ENCODE measurements around the gene ST8SIA6. TPM values are rescaled to one million over a fixed set of nuclear protein-coding genes. Genes with fewer than 3 reads are reported as not detected.
A peak's percentile ranks its signal among the peaks of the same experiment; 100 is the strongest.

ST8SIA6 gene
- total and polyA plus RNA-seq, 10 of the 15 experiments (the other 5 are each of a cell fraction or from before 2014, with no cell fraction given) = 0.22 TPM; not detected in 9

GRCh38 chr10:17412323-17412722, 42.1 kb downstream of the ST8SIA6 start:
- 0 out of 4 replicates have a peak, but pooled peaks cover 0 to 1% of the 10 kb centered on the region in 2 experiments for H3K27me3 ChIP-seq (replicated peaks in 1 of 2; ENCODE audit: control insufficient read depth in 2 of 2, insufficient read depth in 2 of 2, low read length in 1 of 2)
- no peak overlapping the region for H3K4me3 ChIP-seq
- no peaks in the 10 kb centered on the region for H3K4me1 ChIP-seq (ENCODE audit: control insufficient read depth, insufficient read depth, low read length)
- H3K4me2 ChIP-seq (ENCODE audit: control insufficient read depth, insufficient read depth) = no peak overlapping the region
- FAIRE-seq = no peak
- DNase-seq (ENCODE audit: low read depth, low spot score) = no peak
- ChIA-PET POLR2A (no interaction called here), RAD21 (ENCODE audit: unreplicated experiment) (interaction anchor here (0.6 kb wide), 1 partner anchor 11 kb away, joined by 3 read pairs; no protein-coding TSS in a partner anchor), CTCF (interaction anchor here (1.2 to 1.5 kb wide), 2 partner anchors 184 to 185 kb away, joined by 3 to 4 read pairs; no protein-coding TSS in a partner anchor), SMC1A (ENCODE audit: uncharacterized antibody, unreplicated experiment) (interaction anchor here (1.0 to 1.6 kb wide), 2 partner anchors 36 to 98 kb away, joined by 3 read pairs; no protein-coding TSS in a partner anchor)
- no TSS peak for BruUV-seq (replicated peaks)
- H4K20me1 ChIP-seq (ENCODE audit: control insufficient read depth, insufficient read depth) = no peaks in the 10 kb centered on the region
- no peak overlapping the region for H3K27ac ChIP-seq (ENCODE audit: control insufficient read depth, insufficient read depth)
- H2AFZ ChIP-seq (ENCODE audit: control insufficient read depth, low read depth, low read length) = no peak overlapping the region
- peak; percentile 62 for ATAC-seq
- no peaks in the 10 kb centered on the region for H3K79me2 ChIP-seq (ENCODE audit: control insufficient read depth, insufficient read depth, low read length)
- in situ Hi-C loops (cut with MboI) (no loop called here), intact Hi-C loops (cut with micrococcal nuclease; ENCODE audit: unreplicated experiment) (no loop called here)
- H3K9ac ChIP-seq (ENCODE audit: control insufficient read depth, insufficient read depth, low read length) = no peak overlapping the region
- TF ChIP-seq EGR1 (IDR thresholded peaks at IDR 0.05; ENCODE audit: borderline replicate concordance in 1 of 2, low read depth in 2 of 2, low read length in 2 of 2) (no peak), NR2C2 (IDR thresholded peaks at IDR 0.05; ENCODE audit: borderline replicate concordance, control insufficient read depth, insufficient read length, low read depth) (no peak), HCFC1 (IDR thresholded peaks at IDR 0.05; ENCODE audit: low read length) (no peak), CTCF (IDR thresholded peaks at IDR 0.05 in 2 of 3, conservative IDR thresholded peaks at IDR 0.05 in 1 of 3; ENCODE audit: control insufficient read depth in 2 of 3, extremely low read depth in 1 of 3, insufficient read depth in 1 of 3, low read depth in 3 of 3, low read length in 3 of 3) (peak in 2 of 3 experiments; percentile 9 to 19; a peak in 1 of 6 replicates)
- TF ChIP-seq, protein P1, sequence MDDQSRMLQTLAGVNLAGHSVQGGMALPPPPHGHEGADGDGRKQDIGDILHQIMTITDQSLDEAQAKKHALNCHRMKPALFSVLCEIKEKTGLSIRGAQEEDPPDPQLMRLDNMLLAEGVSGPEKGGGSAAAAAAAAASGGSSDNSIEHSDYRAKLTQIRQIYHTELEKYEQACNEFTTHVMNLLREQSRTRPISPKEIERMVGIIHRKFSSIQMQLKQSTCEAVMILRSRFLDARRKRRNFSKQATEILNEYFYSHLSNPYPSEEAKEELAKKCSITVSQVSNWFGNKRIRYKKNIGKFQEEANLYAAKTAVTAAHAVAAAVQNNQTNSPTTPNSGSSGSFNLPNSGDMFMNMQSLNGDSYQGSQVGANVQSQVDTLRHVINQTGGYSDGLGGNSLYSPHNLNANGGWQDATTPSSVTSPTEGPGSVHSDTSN (IDR thresholded peaks at IDR 0.05; ENCODE audit: insufficient replicate concordance, low read depth, low read length) = no peak
- no peaks in the 10 kb centered on the region for H3K9me3 ChIP-seq (replicated peaks; ENCODE audit: control insufficient read depth, insufficient read depth, low read length)
- H3K36me3 ChIP-seq (ENCODE audit: control insufficient read depth in 2 of 2, insufficient read depth in 2 of 2, low read length in 1 of 2) = no peaks in the 10 kb centered on the region
- 0% methylated on average over 2 of the region's 2 CpGs for WGBS (ENCODE audit: insufficient coverage, insufficient replicate concordance, low lambda C conversion rate, missing lambda C conversion rate)

All from GM12878 (cell line).